ENCODE results near the gene CBLC. TPM values are rescaled to one million over a fixed set of nuclear protein-coding genes. Genes with fewer than 3 reads are reported as not detected.
A peak's percentile ranks its signal among the peaks of the same experiment; 100 is the strongest.

CBLC gene
- total RNA-seq, 2 experiments from 2014 or later: not detected

DNA sequence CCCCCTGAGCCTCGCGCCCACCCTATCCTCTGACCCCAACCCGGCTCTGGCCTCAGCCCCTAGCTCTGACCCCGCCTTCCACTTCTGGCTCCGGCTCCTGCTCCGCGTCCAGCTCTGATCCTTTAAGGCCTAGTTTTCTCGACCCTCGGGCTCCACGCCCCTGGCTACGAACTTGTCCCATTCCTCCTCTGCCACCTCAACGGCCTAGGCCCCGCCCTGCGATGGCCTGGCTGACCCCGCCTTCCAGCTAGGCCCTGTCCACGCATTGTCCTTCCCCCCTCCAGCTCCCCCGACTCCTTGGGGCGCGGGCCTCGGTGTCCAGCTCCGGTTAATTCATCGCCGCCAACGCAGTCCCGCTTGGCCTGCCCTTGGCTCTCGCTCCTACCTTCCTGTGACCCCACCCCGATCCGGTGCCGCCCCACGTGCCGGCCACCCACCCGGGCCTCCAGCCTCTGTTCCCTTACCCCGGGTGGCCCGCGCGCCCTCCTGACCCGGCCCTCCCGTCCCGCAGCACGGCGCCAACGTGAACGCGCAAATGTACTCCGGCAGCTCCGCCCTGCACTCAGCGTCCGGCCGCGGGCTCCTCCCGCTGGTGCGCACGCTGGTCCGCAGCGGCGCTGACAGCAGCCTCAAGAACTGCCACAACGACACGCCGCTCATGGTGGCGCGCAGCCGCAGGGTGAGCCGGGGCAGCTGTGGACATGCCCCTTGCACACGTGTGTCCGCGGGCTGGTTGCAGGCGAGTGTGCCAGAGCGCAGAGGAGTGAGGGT lies 19.8 kb upstream of the CBLC start:
- TF ChIP-seq, protein P1, sequence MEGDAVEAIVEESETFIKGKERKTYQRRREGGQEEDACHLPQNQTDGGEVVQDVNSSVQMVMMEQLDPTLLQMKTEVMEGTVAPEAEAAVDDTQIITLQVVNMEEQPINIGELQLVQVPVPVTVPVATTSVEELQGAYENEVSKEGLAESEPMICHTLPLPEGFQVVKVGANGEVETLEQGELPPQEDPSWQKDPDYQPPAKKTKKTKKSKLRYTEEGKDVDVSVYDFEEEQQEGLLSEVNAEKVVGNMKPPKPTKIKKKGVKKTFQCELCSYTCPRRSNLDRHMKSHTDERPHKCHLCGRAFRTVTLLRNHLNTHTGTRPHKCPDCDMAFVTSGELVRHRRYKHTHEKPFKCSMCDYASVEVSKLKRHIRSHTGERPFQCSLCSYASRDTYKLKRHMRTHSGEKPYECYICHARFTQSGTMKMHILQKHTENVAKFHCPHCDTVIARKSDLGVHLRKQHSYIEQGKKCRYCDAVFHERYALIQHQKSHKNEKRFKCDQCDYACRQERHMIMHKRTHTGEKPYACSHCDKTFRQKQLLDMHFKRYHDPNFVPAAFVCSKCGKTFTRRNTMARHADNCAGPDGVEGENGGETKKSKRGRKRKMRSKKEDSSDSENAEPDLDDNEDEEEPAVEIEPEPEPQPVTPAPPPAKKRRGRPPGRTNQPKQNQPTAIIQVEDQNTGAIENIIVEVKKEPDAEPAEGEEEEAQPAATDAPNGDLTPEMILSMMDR (IDR thresholded peaks at IDR 0.05): no peak
- peak overlapping the region; percentile 25 for H3K27ac Mint-ChIP-seq
- no peak overlapping the region for H3K4me3 Mint-ChIP-seq
- no peak for DNase-seq
- H3K4me1 Mint-ChIP-seq (ENCODE audit: low read depth): peaks cover 37% of the 10 kb centered on the region
- ATAC-seq: no peak
- ChIA-PET CTCF (interaction anchor here (0.6 to 1.3 kb wide), 4 partner anchors 12 to 86 kb away, joined by 3 to 6 read pairs (median 3); no protein-coding TSS in a partner anchor), POLR2A (interaction anchor here (0.6 kb wide), 1 partner anchor 137 kb away, joined by 3 read pairs; no protein-coding TSS in a partner anchor)
- H3K9me3 Mint-ChIP-seq: no peaks in the 10 kb centered on the region
- intact Hi-C loops (cut with micrococcal nuclease): no loop called here
- peaks cover 34% of the 10 kb centered on the region for H3K36me3 Mint-ChIP-seq (ENCODE audit: low read depth)
- H3K27me3 Mint-ChIP-seq: no peaks in the 10 kb centered on the region

DNA sequence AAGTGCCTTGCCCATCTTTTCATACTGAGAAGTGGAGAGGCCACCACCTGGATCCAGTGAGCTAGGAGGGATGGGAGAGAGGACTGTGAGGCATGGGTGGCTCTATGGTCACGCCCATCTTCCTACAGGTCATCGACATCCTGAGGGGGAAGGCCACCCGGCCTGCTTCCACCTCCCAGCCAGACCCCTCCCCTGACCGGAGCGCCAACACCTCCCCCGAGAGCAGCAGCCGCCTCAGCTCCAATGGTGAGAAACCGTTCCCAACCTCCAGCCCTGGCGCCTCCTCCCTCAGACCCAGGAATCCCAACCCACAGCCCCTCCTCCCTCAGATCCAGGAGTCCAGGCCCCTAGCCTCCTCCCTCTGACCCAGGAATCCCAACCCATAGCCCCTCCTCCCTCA lies 19.1 kb upstream of the CBLC start:
- TF ChIP-seq, protein P1 (IDR thresholded peaks at IDR 0.05): no peak
- Mint-ChIP-seq H3K36me3 (ENCODE audit: low read depth) (peaks cover 32% of the 10 kb centered on the region), H3K4me3 (no peak overlapping the region), H3K9me3 (no peaks in the 10 kb centered on the region), H3K27ac (peak overlapping the region; percentile 25), H3K27me3 (no peaks in the 10 kb centered on the region), H3K4me1 (ENCODE audit: low read depth) (peaks cover 38% of the 10 kb centered on the region)
- no peak for ATAC-seq
- DNase-seq: no peak
- intact Hi-C loops (cut with micrococcal nuclease): no loop called here
- CTCF ChIA-PET: interaction anchor here (1.3 kb wide), 1 partner anchor 86 kb away, joined by 3 read pairs; no protein-coding TSS in a partner anchor
- POLR2A ChIA-PET: interaction anchor here (0.6 kb wide), 2 partner anchors 134 to 137 kb away, joined by 3 read pairs; no protein-coding TSS in a partner anchor

DNA sequence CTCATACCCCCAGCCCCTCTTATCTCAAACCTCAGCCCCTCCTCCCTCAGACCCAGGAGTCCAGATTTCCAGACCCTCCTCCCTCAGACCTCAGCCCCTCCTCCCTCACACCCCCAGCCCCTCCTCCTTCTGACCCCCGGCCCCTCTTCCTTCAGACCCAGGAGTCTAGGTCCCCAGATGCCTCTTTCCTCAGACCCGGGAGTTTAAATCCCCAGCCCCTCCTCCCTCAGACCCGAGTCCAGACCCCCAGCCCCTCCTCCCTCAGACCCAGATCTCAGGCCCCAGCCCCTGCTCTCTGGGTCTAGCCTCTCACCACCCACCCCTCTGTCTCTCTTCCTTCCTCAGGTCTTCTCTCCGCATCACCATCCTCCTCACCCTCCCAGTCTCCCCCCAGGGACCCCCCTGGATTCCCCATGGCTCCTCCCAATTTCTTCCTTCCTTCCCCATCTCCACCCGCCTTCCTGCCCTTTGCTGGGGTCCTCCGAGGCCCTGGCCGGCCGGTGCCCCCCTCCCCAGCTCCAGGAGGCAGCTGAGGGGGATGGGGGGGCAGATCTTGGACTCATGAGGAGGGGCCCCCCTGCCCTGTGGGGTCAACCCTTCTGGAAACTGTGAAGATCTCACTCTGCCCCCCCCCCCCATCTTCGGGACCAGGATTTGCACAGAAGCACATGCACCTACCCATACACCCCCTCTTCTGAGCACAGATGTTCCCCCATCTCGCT lies 18.4 kb upstream of the CBLC start:
- ChIA-PET CTCF (no interaction called here), POLR2A (interaction anchor here (0.6 kb wide), 1 partner anchor 133 kb away, joined by 3 read pairs; no protein-coding TSS in a partner anchor)
- Mint-ChIP-seq H3K36me3 (ENCODE audit: low read depth) (peaks cover 32% of the 10 kb centered on the region), H3K4me1 (ENCODE audit: low read depth) (peaks cover 37% of the 10 kb centered on the region), H3K27ac (peak overlapping the region; percentile 34), H3K4me3 (no peak overlapping the region), H3K9me3 (no peaks in the 10 kb centered on the region), H3K27me3 (no peaks in the 10 kb centered on the region)
- TF ChIP-seq, protein P1 (IDR thresholded peaks at IDR 0.05): no peak
- no peak for ATAC-seq
- no peak for DNase-seq
- intact Hi-C loops (cut with micrococcal nuclease): no loop called here

DNA sequence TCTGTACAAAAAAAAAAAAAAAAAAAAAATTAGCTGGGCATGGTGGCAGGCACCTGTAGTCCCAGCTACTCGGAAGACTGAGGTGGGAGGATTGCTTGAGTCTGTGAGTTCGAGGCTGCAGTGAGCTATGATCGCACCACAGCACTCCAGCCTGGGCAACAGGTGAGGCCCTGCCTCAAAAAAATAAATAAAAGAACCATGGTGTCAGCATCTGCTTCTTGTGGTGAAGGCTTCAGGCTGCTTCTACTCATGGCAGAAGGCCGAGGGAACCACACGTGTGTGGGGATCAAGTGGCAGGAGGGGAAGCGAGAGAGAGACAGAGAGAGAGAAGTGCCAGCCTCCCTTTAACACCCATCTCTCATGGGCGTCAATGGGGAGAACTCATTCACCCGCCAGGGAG lies 15.7 kb upstream of the CBLC start:
- CTCF ChIA-PET: interaction anchor here (16.0 kb wide), 1 partner anchor 36 kb away, joined by 474 read pairs; no protein-coding TSS in a partner anchor
- intact Hi-C loops (cut with micrococcal nuclease): no loop called here
- POLR2A ChIA-PET: no interaction called here
- TF ChIP-seq, protein P1 (IDR thresholded peaks at IDR 0.05): no peak
- DNase-seq (no peak), ATAC-seq (no peak)
- Mint-ChIP-seq H3K27me3 (no peaks in the 10 kb centered on the region), H3K27ac (no peak overlapping the region), H3K4me1 (ENCODE audit: low read depth) (peaks cover 25% of the 10 kb centered on the region), H3K4me3 (no peak overlapping the region), H3K36me3 (ENCODE audit: low read depth) (peaks cover 21% of the 10 kb centered on the region), H3K9me3 (no peaks in the 10 kb centered on the region)
